ENCODE measurements around the gene SLC9C1.

Gene SLC9C1

DNA sequence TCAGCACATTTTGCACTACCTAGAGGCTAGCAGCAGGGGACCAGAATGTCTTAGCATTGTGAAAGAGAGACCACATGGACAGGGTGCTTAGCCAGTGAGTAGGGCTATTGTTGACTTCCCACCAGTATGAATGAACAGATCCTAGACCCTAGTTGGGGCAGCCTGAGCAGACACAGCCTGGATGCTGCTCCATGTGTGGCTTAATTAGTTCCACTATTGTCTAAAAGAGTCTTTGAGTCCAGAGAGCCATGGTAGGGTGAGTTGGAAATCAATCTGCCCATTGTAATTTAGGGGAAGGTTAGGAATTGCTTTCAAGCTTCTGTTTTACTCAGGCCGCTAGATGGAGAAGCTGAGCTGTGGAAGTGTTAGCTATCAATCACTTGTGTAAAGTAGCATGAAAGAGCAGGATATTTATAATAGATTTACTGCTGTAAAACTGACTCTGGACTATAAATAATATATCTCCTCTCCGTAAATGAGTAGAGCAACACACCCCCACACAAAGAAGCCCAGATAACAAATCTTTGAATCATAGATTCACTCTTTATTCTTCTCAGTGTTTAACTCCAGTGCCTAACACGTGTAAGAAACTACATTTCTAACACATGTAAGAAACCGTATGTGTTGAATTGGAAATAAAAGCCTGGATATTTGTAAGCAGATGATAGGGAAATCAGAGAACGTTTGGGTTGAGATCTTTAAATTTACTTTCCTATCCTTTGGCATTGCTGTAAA is 156.9 kb downstream of the SLC9C1 start:
- H3K27ac ChIP-seq: no peak overlapping the region

DNA sequence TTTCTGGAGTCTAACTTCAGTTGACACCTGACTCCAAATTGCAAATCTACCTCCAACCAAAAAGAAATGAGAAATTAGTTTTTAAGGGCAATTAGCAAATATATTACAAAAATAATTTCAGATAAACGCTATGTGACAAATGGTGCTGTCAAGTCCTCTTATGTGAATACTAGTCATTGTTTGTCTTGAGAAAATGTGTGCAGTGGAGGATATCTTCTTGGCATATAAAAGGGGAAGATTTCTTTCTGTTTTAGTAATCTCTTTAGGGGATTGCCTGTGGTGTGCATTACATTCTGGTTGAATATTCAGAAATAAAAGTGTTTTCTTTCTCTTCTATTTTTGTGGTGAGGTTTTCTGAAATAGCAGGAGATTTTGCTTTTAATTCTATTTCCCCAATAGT is 158.0 kb downstream of the SLC9C1 start:
- no peak overlapping the region for H3K27ac ChIP-seq
- TF ChIP-seq, protein P1, sequence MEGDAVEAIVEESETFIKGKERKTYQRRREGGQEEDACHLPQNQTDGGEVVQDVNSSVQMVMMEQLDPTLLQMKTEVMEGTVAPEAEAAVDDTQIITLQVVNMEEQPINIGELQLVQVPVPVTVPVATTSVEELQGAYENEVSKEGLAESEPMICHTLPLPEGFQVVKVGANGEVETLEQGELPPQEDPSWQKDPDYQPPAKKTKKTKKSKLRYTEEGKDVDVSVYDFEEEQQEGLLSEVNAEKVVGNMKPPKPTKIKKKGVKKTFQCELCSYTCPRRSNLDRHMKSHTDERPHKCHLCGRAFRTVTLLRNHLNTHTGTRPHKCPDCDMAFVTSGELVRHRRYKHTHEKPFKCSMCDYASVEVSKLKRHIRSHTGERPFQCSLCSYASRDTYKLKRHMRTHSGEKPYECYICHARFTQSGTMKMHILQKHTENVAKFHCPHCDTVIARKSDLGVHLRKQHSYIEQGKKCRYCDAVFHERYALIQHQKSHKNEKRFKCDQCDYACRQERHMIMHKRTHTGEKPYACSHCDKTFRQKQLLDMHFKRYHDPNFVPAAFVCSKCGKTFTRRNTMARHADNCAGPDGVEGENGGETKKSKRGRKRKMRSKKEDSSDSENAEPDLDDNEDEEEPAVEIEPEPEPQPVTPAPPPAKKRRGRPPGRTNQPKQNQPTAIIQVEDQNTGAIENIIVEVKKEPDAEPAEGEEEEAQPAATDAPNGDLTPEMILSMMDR (IDR thresholded peaks at IDR 0.05): no peak
- no peak for TF ChIP-seq ZFX (IDR thresholded peaks at IDR 0.05; ENCODE audit: borderline replicate concordance)

More for the DNA sequence above, 156.9 kb downstream of the SLC9C1 start:
- TF ChIP-seq, protein P1 (IDR thresholded peaks at IDR 0.05): peak; percentile 87
- no peak for TF ChIP-seq ZFX (IDR thresholded peaks at IDR 0.05; ENCODE audit: borderline replicate concordance)

DNA sequence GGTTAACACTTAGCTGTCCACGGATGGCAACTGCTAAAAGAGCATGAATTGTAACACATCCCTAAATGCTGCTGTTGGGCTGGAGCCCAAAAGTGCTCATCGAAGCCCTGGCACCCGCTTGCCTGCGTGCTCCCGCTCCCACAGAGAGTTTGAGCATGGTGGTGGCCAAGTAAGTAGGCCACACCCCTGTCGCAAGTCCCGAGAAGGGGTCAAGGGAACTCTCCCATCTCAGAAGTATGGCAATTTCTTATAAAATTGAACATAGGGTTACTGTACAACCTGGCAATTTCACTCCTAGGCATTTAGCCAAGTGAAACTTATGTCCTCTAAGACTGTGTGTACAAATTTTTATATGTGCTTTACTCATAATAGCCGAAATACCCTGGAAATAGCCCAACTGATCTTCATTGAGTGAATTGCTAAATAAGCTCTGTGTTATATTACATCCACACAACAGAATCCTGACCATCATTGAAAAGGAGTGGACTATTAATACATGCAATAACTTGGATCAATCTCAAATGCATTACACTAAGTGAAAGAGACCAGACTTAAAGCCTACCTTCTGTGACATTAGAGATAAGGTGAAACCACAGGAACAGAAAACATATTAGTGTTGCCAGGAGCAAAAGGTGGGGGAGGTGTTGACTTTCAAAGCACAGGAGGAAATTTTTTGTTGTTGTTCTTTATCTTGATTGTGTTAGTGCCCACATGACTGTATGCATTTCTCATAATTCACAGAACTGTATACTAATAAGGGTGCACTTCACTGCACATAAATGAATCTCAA is 159.5 kb downstream of the SLC9C1 start:
- 0 out of 2 replicates have a peak overlapping the region, but pooled peaks have one; percentile 8 for H3K27ac ChIP-seq

DNA sequence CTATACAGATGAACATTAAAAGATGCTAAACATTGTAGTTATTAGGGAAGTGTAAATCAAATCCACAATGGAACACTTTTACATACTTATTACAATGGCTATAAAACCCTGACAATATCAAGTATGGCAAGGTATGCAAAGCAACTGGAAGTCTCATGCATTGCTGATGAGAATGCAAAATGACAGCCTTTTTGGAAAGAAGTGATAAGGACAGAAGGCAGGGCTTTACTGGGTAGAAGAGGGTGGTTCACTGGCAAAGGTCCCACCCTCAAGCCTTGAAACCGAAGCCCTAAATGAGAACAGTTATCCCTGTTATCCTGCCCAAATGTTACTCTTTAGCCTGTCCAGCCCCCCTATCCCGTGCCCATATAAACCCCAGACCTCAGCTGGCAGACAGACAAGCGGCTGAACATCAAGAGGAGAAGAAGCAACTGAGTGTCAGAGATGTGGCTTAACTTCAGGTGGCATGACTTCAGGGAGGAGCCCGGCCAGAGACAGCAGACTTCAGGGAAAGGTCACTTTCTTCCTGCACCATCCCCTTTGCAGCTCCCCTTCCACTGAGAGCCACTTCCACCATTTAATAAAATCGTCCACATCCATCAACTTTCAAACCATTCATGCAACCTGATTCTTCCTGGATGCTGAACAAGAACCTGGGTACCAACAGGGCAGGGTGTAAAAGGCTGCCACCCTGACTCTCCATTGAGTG is 160.2 kb downstream of the SLC9C1 start:
- no peak overlapping the region for H3K27ac ChIP-seq
- TF ChIP-seq ZFX (IDR thresholded peaks at IDR 0.05; ENCODE audit: borderline replicate concordance): no peak
- TF ChIP-seq, protein P1 (IDR thresholded peaks at IDR 0.05): no peak

More for the DNA sequence above, 159.5 kb downstream of the SLC9C1 start:
- TF ChIP-seq, protein P1 (IDR thresholded peaks at IDR 0.05): no peak
- no peak for TF ChIP-seq ZFX (IDR thresholded peaks at IDR 0.05; ENCODE audit: borderline replicate concordance)

DNA sequence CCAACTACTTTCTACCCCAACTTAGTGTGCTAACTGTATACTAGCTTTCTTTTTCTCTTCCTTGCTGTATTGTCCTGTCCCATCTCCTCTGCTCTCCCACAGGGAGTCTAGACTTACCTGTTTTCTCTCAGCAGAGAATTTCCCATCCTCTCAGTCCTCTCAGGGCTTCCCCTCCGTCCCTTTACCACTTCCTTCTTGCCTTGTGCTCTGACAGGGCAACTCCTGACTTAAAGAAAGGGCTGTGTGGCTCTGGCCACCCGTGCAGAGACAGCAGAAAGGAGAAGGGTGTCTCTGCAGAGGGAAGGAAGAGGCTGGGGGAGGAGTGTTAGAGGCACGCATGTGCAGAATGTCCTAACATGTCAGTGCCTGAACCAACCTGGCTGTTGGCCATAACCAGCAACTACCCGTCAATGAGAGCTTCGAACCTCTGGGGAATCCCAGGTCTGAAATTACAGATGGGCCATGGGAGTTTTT is 161.0 kb downstream of the SLC9C1 start, which contains the start of gene GCSAM:
Gene GCSAM (minus strand): TSS at position 274 of the 474 bp plus-strand sequence. CDS start 128 bp downstream, at position 146.
- H3K27ac ChIP-seq: no peak within 1 kb of the TSS
- TF ChIP-seq ZFX (IDR thresholded peaks at IDR 0.05; ENCODE audit: borderline replicate concordance): no peak
- TF ChIP-seq, protein P1 (IDR thresholded peaks at IDR 0.05): no peak

DNA sequence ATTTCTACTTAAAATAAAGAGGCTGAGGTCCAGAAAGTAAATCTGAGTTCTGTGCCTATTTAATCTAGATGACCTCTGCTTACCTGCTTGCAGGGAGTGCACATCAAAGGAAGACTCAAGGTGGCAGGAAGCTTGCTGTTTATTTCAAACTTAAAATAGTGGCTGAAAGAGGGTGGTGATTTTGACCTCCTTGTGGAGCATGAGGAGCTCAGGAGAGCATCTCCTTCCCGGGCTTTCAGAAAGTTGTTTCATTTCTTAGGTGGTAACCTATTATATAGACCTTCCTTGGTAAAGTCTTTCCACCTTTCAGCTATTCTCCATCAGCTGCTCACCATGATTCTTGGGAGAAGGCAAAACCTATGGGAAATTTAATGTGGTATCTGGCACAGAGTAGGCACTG is 161.5 kb downstream of the SLC9C1 start:
- no peak overlapping the region for H3K27ac ChIP-seq
- TF ChIP-seq, protein P1 (IDR thresholded peaks at IDR 0.05): no peak
- no peak for TF ChIP-seq ZFX (IDR thresholded peaks at IDR 0.05; ENCODE audit: borderline replicate concordance)

Data from 22Rv1 (cell line).